ENCODE data around the gene NUP50. TPM values are rescaled to one million over a fixed set of nuclear protein-coding genes. Genes with fewer than 3 reads are reported as not detected.

NUP50 gene
- total RNA-seq, 1 experiment from 2014 or later, result 128 TPM

- peaks cover 12% of the 10 kb centered on the region for H3K4me1 ChIP-seq
- H3K4me3 ChIP-seq (ENCODE audit: low read depth, low read length), result no peak overlapping the region
- TF ChIP-seq CTCF (IDR thresholded peaks at IDR 0.05; ENCODE audit: insufficient read depth in 1 of 2, low read depth in 1 of 2, low read length in 1 of 2, severe bottlenecking in 1 of 2, unreplicated experiment in 1 of 2), result peak in 1 of 2 experiments; percentile 42
- H3K4me1 Mint-ChIP-seq (ENCODE audit: low read depth, unreplicated experiment), result peaks cover 18% of the 10 kb centered on the region
- no TSS peak for BruUV-seq (replicated peaks)
- no peaks in the 10 kb centered on the region for H3K27me3 ChIP-seq (replicated peaks; ENCODE audit: control insufficient read depth, insufficient read depth, low read length)
- ChIA-PET POLR2A (interaction anchor here (1.0 kb wide), 2 partner anchors 29 to 54 kb away, joined by 10 to 11 read pairs; partner anchors contain the start of gene NUP50), CTCF (interaction anchor here (0.8 to 1.4 kb wide), 5 partner anchors 27 to 231 kb away, joined by 3 to 8 read pairs (median 3); no protein-coding TSS in a partner anchor)
- peak in 1 of 2 experiments; percentile 64 for DNase-seq
- H3K4me3 Mint-ChIP-seq (ENCODE audit: unreplicated experiment), result no peak overlapping the region
- H3K27ac Mint-ChIP-seq (ENCODE audit: unreplicated experiment), result no peak overlapping the region
- H3K36me3 Mint-ChIP-seq (ENCODE audit: insufficient read depth, unreplicated experiment), result peaks cover 16% of the 10 kb centered on the region
- no peaks in the 10 kb centered on the region for H3K9me3 ChIP-seq
- no peaks in the 10 kb centered on the region for H3K9me3 Mint-ChIP-seq (ENCODE audit: unreplicated experiment)
- intact Hi-C loops (cut with micrococcal nuclease; ENCODE audit: unreplicated experiment), result loop anchor here (1.0 to 10.0 kb wide), 2 partner anchors 71 to 88 kb away; no protein-coding TSS in a partner anchor
- H3K36me3 ChIP-seq (ENCODE audit: control insufficient read depth, insufficient read depth, low read length), result no peaks in the 10 kb centered on the region
- no peaks in the 10 kb centered on the region for H3K27me3 Mint-ChIP-seq (ENCODE audit: insufficient read depth, unreplicated experiment)
These were observed 29.0 kb downstream of the NUP50 start for GRCh38 chr22:45192701-45193187.

GRCh38 chr22:45194686-45195085, 31.0 kb downstream of the NUP50 start:
- Mint-ChIP-seq H3K36me3 (ENCODE audit: insufficient read depth, unreplicated experiment) (peaks cover 5% of the 10 kb centered on the region), H3K9me3 (ENCODE audit: unreplicated experiment) (no peaks in the 10 kb centered on the region), H3K4me3 (ENCODE audit: unreplicated experiment) (no peak overlapping the region), H3K27me3 (ENCODE audit: insufficient read depth, unreplicated experiment) (no peaks in the 10 kb centered on the region), H3K27ac (ENCODE audit: unreplicated experiment) (no peak overlapping the region), H3K4me1 (ENCODE audit: low read depth, unreplicated experiment) (peaks cover 10% of the 10 kb centered on the region)
- Histone ChIP-seq H3K4me3 (ENCODE audit: low read depth, low read length) (no peak overlapping the region), H3K4me1 (peaks cover 12% of the 10 kb centered on the region), H3K36me3 (ENCODE audit: control insufficient read depth, insufficient read depth, low read length) (no peaks in the 10 kb centered on the region), H3K9me3 (no peaks in the 10 kb centered on the region), H3K27me3 (replicated peaks; ENCODE audit: control insufficient read depth, insufficient read depth, low read length) (no peaks in the 10 kb centered on the region)
- intact Hi-C loops (cut with micrococcal nuclease; ENCODE audit: unreplicated experiment), result loop anchor here (10.0 kb wide), 1 partner anchor 90 kb away; no protein-coding TSS in a partner anchor
- CTCF ChIA-PET, result no interaction called here
- no peak for DNase-seq
- POLR2A ChIA-PET, result no interaction called here
- TF ChIP-seq CTCF (IDR thresholded peaks at IDR 0.05; ENCODE audit: insufficient read depth in 1 of 2, low read depth in 1 of 2, low read length in 1 of 2, severe bottlenecking in 1 of 2, unreplicated experiment in 1 of 2), result no peak
- no TSS peak for BruUV-seq (replicated peaks)

GRCh38 chr22:45195616-45196015, 31.9 kb downstream of the NUP50 start:
- intact Hi-C loops (cut with micrococcal nuclease; ENCODE audit: unreplicated experiment), result loop anchor here (10.0 kb wide), 1 partner anchor 91 kb away; no protein-coding TSS in a partner anchor
- H3K4me3 Mint-ChIP-seq (ENCODE audit: unreplicated experiment), result no peak overlapping the region
- H3K4me1 Mint-ChIP-seq (ENCODE audit: low read depth, unreplicated experiment), result peaks cover 14% of the 10 kb centered on the region
- Histone ChIP-seq H3K4me3 (ENCODE audit: low read depth, low read length) (no peak overlapping the region), H3K27me3 (replicated peaks; ENCODE audit: control insufficient read depth, insufficient read depth, low read length) (no peaks in the 10 kb centered on the region), H3K4me1 (peaks cover 13% of the 10 kb centered on the region), H3K9me3 (no peaks in the 10 kb centered on the region), H3K36me3 (ENCODE audit: control insufficient read depth, insufficient read depth, low read length) (no peaks in the 10 kb centered on the region; the same call in 1 of the 2 replicates)
- TF ChIP-seq CTCF (IDR thresholded peaks at IDR 0.05; ENCODE audit: insufficient read depth in 1 of 2, low read depth in 1 of 2, low read length in 1 of 2, severe bottlenecking in 1 of 2, unreplicated experiment in 1 of 2), result no peak
- BruUV-seq (replicated peaks), result no TSS peak
- no peaks in the 10 kb centered on the region for H3K27me3 Mint-ChIP-seq (ENCODE audit: insufficient read depth, unreplicated experiment)
- H3K9me3 Mint-ChIP-seq (ENCODE audit: unreplicated experiment), result no peaks in the 10 kb centered on the region
- CTCF ChIA-PET, result no interaction called here
- peaks cover 5% of the 10 kb centered on the region for H3K36me3 Mint-ChIP-seq (ENCODE audit: insufficient read depth, unreplicated experiment)
- DNase-seq, result no peak
- POLR2A ChIA-PET, result interaction anchor here (0.6 kb wide), 1 partner anchor 456 kb away, joined by 5 read pairs; no protein-coding TSS in a partner anchor
- no peak overlapping the region for H3K27ac Mint-ChIP-seq (ENCODE audit: unreplicated experiment)

Data from Caco-2 (cell line).